GM21737 (cell line): Measurements from ENCODE around the gene TOMM20.
"Not testable (repeated sequence)": the region's sequence is repeated elsewhere in the genome, so short reads cannot be mapped to it uniquely, and the experiment has no call there.

Experiments used
- ATAC-seq: cut with Tn5 transposase; IDR thresholded peaks from one replicate; pipeline ENCODE4 v1.9.1; 2021; ENCODE audit warnings: mild to moderate bottlenecking, moderate library complexity; ENCODE audit not compliant: unreplicated experiment

Gene TOMM20

DNA sequence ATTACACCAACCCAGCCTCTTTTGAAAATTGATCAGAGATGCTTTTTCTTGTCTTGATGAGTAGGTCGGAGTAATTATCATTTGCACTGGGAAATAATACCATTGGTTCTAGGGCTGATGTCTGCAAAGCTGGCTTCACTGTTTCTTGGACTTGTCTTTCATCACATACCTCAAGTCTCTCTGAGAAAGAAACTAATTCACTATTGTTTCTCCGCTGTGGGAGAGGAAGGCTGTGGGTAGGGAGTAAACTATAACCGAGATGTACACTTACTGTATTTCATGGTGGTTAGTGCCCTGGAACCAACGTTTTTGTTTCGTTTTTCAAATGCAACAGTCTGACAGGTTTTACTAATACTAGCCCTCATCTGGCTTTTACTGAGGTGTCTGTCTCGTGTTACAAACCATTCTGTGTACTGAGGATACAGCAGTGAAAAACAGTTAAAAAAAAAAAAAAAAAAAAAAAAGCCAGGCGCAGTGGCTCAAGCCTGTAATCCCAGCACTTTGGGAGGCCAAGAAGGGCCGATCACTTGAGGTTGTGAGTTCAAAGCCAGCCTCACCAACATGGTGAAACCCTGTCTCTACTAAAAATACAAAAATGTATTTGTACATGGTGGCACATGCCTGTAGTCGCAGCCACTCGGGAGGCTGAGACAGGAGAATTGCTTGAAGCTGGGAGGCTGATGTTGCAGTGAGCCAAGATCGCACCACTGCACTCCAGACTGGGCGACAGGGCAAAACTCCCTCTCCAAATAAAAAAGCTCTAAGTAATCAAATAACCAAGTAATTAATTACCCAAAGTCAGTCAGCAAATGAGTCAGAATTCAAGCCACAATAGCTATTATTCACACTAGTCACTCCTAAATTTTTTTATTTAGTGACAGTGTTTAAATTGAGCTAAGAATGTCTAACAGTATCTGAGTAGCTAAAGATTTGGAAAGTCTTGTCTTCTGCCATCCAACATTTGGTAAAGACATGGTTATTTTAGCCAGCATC lies 23.3 kb downstream of the TOMM20 start:
- peak; percentile 85 for ATAC-seq

DNA sequence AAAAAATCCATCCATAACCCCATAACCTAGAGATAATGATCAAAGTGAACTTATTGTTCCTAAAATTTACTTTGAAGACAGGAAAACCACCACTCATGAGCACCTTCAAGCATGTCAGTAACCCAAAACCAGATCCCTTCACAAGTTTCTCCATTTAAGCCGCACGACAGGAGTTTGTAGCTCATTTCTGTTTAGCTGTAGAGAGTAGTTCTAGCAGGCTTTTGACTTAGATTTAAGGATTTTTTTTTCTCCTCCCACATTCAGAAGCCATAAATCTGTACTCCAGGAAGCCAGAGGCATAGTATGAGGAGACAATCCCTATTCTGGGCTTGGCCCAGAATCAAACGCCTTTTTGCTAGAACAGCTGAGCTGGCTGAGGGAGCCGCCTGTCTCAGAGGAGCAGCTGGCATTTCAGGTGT lies 25.6 kb downstream of the TOMM20 start:
- no peak for ATAC-seq

DNA sequence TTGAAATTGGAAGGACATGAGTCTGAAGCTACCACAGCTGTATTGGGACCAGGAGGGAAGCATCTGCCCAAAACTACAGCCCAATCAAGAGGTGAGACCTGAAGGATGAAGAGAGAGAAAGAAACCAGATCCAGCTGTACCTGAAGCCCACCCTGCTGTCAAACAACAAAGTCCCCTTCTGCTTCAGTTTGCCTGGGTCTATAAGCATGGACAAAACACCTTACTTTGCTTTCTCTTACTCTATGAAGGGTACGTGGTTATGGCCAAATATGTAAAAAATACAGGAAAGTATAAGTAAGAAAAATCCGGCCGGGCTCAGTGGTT lies 26.4 kb downstream of the TOMM20 start:
- no peak for ATAC-seq

DNA sequence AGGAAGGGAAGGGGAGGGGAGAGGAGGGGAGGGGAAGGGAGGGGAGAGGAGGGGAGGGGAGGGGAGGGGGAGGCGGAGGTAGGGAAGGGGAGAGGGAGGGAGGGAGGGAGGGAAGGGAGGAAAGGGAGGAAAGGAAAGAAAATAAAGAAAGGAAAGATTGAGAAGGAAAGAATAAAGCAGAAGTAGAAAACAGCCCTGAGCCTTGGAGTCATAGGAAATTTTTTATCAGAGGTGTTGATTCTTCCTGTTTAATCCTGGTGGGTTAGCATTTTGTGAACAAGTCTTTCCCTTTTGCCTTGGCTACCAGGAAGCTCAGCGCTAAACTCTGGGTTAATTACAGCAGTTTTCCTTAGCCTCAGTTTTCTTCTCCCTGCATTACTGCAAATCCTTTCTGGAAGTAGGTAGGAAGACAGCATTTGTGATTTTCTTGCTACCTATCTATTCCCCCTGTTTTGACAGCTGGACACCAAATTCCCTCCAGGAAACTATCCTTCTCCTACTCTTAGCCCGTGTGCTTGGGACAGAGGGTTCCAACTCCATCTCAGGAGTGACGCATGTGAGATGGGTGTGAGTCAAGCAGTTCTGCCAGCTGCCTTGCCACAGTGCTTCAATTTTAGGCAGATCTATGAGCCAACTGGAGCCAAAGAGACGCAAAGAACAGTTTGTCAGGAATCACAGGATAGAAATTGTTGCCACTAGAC lies 26.9 kb downstream of the TOMM20 start:
- ATAC-seq = no peak

DNA sequence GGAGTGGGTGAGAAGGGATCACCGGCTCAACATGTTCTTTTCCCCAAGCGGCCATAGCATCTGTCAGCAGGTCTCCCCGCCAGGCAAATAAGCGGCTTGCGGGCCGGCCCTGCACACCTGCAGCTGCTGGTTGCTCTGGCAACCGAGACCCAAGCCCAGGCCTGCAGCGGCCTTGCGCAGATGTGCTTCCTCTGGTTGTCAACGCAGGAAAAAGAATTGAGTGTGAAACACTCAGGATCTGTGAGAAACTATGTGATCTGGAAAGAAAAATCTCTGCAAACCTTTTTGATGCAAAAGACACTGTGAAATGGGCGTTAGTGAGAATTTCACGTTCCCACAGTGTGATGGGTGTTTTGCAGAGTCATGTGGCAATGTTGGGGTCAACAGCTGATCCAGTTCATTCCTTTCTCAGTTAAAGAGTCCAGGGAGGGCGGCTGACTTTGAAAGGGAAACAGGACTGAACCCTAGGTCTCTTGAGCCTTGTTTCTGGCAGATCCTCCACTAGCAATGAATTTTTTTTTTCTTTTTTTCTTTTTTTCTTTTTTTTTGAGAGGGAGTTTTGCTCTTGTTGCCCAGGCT lies 28.4 kb downstream of the TOMM20 start:
- ATAC-seq = no peak

DNA sequence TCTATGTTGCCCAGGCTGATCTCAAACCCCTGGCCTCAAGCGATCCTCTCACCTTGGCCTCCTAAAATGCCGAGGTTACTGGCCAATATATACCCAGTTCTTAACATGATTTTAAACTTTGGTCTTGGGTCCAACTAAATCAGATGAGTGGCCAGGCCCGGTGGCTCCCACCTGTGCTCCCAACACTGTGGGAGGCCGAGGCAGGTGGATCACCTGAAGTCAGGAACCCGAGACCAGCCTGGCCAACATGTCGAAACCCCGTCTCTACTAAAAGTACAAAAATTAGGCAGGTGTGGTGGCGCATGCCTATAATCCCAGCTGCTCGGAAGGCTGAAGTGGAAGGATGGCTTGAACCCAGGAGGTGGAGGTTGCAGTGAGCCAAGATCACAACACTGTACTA lies 29.6 kb downstream of the TOMM20 start:
- no peak for ATAC-seq

DNA sequence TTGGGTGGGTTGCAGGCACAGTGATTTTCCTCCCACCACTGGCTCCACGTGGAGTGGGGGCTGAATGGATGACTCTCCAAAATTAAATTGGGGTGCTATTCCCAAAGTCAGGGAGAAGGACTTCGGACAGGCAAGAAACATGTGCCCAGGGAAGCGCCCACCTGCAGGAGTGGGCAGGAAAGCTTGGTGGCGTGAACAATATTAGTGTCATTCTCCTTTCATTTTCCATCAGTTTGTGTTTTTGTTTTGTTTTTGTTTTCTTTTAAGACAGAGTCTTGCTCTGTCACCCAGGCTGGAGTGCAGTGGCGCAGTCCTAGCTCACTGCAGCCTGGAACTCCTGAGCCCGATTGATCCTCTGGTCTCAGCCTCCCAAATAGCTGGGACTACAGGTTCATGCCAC lies 30.1 kb downstream of the TOMM20 start:
- ATAC-seq = no peak

DNA sequence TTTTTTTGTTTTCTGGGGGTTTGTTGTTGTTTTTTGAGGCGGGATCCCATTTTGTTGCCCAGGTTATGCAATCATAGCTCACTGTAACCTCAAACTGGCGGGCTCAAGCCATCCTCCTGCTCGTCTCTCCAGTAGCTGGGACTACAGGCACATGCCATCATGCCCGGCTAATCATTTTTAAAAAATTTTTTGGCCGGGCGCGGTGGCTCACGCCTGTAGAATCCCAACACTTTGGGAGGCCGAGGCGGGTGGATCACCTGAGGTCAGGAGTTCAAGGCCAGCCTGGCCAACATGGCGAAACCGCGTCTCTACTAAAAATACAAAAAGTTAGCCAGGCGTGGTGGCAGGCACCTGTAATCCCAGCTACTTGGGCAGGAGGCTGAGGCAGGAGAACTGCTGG lies 31.1 kb downstream of the TOMM20 start:
- not testable (repeated sequence) for ATAC-seq

DNA sequence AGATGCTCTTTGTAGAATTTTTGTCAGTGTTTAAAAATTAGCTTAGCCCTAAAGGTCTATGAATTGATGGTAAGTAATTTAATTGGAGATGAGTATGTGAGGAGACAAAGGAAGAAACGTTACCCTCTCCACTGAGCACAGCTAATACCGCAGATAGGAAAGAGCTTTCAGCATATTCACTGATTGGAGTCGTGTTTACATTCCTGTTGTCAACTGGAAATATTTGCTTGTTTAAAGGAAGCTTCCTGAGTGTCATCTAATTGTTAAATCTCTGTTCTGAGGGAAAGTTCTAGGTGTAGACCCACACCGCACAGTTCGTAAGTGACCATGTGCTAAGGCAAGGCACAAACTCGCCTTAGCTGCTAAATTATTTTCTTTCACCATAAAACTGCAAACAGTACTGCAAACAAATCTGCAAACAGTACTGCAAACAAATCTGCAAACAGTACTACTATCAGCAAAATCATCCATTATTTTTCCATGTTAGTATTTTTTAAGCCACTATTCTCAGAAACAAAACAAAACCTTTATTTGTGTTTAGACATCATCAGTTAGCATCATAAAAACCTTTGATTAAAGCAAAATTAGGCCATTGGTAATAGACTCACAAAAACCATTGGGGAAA lies 32.6 kb downstream of the TOMM20 start:
- no peak for ATAC-seq

DNA sequence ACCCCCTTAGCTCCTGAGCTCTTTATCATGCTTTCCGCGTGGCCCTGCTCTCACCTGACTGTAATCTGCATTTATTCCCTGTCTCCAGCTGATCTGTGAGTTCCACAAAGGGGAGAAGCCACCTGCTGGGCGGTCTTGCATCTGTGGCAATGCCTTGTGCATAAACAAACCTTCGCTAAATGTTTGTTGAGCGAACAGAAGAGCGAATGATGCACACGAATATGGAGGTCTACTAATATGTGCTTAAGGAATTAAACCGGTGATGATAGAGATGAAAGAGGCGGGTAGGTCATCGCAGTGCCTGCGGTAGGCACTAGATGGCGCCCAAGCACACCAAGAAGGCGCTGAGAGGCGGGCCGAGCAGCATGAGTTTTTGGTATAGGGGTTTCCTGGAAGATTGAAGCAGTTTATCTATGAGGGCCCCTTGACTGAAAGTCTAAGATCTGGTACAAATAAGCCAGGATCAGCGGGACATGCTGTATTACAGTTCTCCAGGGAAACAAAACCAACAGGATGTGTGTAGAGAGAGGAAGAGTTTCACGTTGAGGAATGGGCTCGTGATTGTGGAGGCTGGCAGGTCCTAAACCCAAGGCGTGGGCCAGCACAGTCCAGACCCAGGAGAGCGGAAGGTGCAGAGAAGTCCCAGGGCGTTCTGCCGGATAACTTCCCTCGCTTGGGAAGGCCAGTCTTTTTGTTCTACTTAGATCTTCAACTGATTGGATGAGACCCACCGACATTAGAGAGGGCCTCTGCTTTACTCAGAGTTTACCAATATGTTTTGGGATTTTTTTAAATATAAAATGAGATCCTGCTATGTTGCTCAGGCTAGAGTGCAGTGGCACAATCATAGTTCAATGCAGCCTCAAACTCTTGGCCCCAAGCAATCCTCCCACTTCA lies 34.7 kb downstream of the TOMM20 start:
- no peak for ATAC-seq

DNA sequence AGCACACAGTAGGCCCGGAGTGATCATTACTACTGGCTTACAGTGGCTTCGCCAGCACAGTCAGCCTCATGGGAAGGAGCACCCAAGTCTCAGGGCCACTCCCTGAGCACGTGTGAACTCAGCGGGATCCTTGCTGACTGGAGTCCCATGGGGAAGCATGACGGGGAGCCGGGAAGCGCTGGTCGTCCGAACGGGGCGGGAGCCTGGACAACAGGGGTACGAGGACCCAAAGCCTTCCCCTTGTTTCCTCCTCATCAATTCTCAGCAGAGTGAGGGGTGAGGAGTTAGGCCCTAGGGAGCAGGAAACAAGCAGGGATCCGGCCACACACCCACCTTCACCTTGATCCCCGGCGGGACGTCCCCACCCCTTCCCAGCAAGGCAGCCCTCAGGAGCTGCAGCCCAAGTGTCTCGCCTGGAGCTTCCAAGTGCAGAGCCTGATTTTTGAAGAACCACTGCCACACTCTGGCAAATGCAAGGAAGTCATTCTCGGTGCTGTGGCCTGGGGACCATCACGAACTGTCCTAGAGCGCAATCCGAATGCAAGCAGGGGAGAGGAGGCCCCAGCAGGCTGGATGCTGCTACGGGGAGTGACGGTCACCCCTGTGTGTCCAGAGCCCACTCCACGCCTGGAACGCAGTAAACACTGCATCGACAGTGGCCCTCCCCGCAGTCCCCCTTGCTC lies 35.5 kb downstream of the TOMM20 start:
- ATAC-seq = no peak

DNA sequence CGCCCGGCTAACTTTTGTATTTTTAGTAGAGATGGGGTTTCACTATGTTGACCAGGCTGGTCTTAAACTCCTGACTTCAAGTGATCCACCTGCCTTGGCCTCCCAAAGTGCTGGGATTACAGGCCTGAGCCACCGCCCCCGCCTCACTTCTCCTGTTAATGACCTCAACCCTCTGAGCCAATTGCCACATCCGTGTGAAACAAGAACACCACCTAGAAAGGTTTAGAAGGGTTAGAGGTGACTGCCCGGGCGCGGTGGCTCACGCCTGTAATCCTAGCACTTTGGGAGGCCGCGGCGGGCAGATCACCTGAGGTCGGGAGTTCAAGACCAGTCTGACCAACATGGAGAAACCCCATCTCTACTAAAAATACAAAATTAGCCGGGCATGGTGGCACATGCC lies 36.2 kb downstream of the TOMM20 start:
- not testable (repeated sequence) for ATAC-seq

DNA sequence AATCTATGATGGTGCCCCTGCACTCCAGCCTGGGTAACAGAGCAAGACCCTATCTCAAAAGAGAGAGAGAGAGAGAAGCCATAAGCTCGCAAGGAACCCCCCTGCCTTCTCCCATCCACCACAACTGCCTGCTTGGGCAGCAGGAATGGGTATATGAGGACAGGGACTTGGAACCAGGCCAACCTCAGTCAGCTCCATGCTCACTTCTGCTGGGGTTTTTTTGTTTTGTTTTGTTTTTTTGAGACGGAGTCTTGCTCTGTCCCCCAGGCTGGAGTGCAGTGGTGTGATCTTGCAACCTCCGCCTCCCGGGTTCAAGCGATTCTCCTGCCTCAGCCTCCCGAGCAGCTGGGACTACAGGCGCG lies 36.6 kb downstream of the TOMM20 start:
- ATAC-seq = not testable (repeated sequence)

DNA sequence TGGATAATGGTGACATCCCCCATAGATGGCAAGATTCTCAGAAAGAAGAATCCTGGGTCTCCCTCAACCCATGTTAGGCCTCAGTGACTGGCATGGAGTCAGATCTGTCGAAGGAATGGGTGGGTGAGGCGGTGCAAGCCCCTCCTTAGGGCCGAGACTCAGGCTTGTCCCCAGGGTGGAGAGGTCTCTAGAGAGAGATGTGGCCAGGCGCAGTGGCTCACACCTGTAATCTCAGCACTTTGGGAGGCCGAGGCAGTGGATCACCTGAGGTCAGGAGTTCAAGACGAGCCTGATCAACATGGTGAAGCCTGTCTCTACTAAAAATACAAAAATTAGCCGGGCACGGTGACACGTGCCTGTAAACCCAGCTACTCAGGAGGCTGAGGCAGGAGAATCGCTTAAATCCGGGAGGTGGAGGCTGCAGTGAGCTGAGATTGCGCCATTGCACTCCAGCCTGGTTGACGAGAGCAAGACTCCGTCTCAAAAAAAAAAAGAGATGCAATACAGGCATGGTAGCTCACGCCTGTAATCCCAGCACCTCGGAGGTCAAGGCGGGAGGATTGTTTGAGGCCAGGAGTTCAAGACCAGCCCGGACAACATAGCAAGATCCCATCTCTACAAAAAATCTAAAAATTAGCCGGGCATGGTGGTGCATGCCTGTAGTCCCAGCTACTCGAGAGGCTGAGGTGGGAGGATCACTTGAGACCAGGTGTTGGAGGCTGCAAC lies 37.2 kb downstream of the TOMM20 start:
- not testable (repeated sequence) for ATAC-seq

DNA sequence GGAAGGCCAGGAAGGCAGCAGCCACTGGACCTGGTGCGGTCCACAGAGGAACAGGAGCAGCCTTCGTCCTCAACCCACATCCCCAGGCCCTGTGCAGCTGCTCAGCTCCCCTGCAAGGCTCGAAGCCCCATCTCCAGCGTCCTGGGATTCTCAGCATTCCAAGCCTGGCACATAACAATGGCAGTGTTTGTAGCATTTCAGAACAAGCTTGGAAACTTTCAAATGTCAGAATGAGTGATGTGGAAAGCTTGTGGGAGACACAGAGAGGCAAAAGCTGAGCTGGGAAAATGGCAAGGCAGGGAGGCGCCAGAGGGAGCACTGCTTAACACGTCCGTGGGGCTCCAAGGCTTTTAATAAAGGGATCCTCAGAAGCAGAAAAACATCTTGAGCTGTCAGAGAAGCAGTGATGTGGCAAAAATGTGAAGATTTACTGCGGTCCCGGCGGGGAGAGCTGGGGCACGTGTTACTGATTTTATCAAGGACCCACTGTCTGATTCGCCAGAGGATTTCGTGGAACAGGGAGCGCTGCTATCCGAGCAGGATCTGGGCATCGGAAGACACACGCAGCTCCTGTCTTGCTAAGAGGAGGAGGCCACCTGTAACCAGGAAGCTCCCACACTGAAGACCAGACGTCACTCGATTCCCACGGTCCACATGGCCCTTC lies 38.1 kb downstream of the TOMM20 start:
- no peak for ATAC-seq

DNA sequence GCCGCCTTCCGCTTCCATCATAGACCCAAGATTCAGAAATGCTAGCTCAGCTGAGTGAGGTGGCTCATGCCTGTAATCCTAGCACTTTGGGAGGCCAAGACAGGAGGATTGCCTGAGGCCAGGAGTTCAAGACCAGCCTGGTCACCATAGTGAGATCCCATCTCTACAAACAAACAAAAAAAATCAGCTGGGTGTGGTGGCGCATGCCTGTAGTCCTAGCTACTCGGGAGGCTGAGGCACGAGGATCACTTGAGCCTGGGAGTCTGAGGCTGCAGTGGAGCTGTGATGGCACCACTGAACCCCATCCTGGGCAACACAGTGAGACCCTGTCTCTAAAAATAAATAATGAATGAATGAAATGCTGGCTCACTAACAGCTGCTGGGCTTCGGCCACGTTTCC lies 39.7 kb downstream of the TOMM20 start:
- no peak for ATAC-seq

DNA sequence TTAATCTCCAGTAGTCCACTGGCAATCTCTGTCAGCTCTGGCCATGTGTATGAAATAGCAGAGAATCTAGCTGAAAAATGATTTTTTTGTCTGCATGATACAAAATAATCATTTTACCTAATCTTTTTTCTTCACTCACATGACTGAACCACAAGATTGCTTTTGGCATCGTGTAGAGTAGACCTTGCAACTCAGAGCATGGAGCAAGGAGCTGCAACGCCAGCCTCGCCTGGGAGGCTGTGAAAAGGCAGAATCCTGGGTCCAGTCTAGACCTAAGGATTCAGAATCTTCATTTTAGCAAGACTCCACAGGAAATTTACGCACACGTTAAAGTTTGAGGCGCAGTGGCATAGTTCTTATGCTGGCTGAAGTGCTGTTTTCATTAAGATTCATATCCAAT lies 40.2 kb downstream of the TOMM20 start:
- no peak for ATAC-seq

DNA sequence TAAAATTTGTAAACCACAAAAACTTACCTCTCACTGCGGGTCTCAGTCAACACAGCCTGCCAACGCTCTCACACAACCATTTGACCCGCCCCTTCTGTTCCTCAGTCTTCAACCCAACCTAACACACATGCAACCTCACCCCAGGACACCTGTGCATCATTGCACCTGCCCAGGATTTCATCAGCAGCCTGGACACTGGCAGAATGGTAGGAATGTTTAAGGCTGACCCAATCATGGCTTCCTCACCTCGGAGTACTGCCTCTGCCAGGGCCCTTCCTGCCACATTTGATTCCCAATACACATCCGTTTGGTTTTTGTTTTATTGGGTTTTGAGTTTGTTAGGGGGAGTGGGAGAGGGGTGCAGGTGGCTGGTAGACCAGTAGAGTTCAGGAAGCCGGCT lies 40.7 kb downstream of the TOMM20 start:
- ATAC-seq = no peak
